Right renal pelvis (tissue), 4 donors: ENCODE data around the gene SAMM50. TPM values are rescaled to one million over a fixed set of nuclear protein-coding genes. Genes with fewer than 3 reads are reported as not detected.
"Not testable (repeated sequence)": the region's sequence is repeated elsewhere in the genome, so short reads cannot be mapped to it uniquely, and the experiment has no call there.

Experiments used
- DNase-seq, 4 donors: peaks; one replicate each; pipeline ENCODE4 v3.0.0-alpha.2; 2013; ENCODE audit warnings: low read depth in 4 of 4, low spot score in 3 of 4, missing footprints in 1 of 4
- polyA plus RNA-seq, 4 donors: library from polyadenylated mRNA; unstranded; fragments of 120-200 nt; gene quantifications; one replicate each; pipeline ENCODE4 v1.2.1, GENCODE V29; 2013; ENCODE audit not compliant: insufficient read length in 4 of 4

The SAMM50 gene
- polyA plus RNA-seq, 4 donors = 63.6 to 67.0 (median 65.7) TPM

DNA sequence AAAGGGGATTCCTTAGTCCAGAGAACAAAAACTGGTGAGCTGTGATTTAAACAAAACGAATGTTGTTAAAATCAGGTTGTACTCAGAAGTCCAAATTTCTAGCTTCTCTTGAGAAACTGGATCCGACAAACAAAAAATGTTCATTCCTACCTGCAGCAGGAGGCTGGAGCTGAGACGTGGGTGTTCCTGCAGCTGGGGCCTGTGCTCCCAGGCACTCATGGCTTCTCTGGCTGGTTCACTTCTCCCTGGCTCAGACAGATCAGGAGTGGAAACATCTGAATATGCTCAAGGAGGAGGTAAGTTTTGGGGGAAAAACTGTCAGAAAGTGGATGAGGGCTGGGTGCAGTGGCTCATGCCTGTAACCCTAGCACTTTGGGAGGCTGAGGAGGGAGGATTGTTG lies 44.1 kb downstream of the SAMM50 start:
- no peak for DNase-seq

GRCh38 chr22:44000123-44000522 lies 44.9 kb downstream of the SAMM50 start:
- no peak for DNase-seq

GRCh38 chr22:44001521-44001920 lies 46.3 kb downstream of the SAMM50 start:
- DNase-seq = no peak

DNA sequence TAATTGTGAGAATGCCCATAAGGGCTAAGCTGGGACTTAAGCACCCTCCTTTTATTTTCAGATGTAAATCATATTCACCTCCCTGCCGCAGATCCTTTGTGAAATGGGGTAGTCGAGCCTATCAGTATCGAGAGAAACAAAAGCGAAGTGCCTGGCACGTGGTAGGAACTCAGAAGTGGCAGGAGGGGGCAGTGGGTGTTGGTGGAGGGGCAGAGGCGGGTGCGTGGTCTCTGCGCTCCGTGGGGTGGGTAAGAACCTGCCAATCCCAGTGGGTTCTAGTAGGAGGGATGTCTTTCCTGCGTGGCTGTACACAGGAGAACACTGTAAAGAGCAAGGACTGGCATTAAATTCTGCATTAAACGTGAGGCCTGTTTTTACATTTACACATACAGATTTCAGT lies 47.1 kb downstream of the SAMM50 start:
- DNase-seq = no peak

GRCh38 chr22:44002997-44003396 lies 47.8 kb downstream of the SAMM50 start:
- DNase-seq = no peak

- DNase-seq = no peak
Observed at GRCh38 chr22:44003405-44004103, 48.3 kb downstream of the SAMM50 start.

GRCh38 chr22:44004104-44004460 lies 48.8 kb downstream of the SAMM50 start:
- DNase-seq = no peak

GRCh38 chr22:44005524-44005923 lies 50.3 kb downstream of the SAMM50 start:
- DNase-seq = no peak

DNA sequence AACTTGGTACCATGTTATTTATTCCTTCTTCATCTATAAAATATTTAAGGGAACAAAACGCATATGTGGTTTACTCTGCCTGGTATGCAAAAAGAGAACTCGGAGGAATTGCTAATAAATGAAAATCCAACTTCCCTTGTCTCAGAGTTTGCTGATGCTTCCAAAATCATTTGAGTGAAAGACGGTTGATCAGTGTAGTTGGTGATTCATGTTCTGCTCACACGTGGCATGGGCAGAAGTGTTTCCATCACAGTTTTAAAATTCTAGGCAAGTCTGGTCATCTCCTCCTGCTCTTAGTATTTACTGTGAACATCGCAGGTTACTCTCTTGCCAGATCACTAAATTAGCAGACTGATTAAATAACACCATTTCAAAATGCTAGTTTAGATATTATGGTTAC lies 56.9 kb downstream of the SAMM50 start:
- no peak for DNase-seq

DNA sequence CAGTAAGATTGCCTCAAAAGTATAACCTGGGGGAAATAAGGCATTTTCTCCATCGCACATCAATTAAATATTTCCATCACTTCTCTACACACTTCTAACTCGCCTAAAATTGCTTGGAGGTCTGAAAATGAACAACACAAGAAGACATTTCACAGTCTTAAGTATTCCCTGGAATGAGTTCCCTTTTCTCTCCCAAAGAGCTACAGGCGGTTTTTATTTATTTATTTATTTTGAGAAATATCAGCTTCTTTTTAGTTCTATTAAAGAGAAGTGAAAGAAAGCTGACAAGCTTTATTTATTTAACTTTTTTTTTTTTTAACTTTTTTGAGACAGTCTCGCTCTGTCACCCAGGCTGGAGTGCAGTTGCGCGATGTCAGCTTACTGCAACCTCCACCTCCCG lies 57.3 kb downstream of the SAMM50 start:
- no peak for DNase-seq

GRCh38 chr22:44014241-44014640 lies 59.0 kb downstream of the SAMM50 start:
- no peak for DNase-seq

DNA sequence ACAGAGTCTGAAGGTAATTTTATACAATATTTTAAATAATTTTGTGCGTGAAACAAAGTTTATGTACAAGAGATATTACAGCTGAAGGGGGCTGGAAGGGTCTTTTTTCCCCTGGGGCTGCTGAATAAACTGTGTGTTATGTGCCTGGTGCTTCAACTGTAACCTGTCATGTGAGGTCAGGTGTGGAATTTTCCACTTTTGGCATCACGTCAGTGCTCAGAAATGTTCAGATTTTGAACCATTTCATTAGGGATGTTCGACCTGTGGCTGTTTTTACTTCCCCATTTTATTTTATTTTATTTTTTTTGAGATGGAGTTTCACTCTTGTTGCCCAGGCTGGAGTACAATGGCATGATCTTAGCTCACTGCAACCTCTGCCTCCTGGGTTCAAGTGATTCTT lies 61.3 kb downstream of the SAMM50 start:
- not testable (repeated sequence) for DNase-seq

DNA sequence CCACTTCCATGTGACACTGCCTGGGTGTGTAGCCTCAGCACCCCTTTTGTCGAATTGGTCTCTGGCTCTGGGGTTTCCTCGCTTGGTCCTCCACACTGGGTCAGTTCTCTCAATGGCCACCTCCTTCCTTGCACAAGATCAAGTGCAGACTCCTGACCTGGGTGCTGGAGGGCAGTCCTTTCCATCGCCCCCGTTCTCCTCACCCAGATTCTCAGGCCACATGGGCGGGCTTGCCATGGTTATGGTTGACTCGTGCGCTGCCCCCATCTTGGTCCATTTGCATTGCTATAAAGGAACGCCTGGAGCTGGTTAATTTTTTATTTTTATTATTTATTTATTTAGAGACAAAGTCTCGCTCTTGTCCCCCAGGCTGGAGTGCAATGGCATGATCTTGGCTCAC lies 63.4 kb downstream of the SAMM50 start:
- DNase-seq = no peak

- DNase-seq = no peak
Observed at GRCh38 chr22:44019416-44019815, 64.2 kb downstream of the SAMM50 start.

DNA sequence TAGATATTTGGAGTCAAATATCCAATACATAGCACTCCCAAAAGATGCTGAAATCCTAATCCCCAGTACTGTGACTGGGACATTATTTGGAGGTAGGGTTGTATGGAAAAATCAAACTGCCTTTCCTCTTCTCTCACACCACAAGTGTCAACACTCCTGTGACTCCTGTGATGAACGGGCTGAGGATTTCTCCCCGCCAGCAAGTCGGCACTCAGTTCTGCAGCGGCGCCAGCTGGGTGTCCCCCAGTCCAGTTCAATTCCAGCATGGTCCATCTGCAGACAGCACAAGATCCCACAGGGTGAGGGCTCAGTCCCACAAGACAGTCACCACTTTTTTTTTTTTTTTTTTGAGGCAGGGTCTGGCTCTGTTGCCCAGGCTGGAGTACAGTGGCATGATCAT lies 64.6 kb downstream of the SAMM50 start:
- no peak for DNase-seq

DNA sequence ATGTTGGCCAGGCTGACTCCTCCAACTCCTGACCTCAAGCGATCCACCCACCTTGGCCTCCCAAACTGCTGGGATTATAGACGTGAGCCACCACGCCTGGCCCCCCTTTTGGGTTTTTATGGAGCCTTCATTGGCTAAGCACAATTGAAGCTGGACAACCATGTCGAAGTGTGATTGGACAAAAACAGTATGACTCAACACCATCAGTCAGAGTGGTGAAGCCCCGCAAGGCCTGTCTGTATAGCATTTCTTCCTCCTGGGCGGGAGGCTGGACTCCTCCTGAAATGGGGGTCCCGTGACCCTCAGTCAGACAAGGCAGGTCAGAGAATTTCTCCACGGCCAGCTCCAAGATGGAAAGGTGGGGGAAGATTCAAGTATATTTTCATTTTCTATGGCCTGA lies 65.7 kb downstream of the SAMM50 start:
- DNase-seq = no peak

- no peak for DNase-seq
Observed at GRCh38 chr22:44023404-44024287, 68.4 kb downstream of the SAMM50 start.

- no peak for DNase-seq
Observed at GRCh38 chr22:44024288-44024921, 69.2 kb downstream of the SAMM50 start, which contains the start of gene PARVB. TSS of gene PARVB (plus strand) at chr22:44024302. CDS start at chr22:44024340, 38 bp downstream.

DNA sequence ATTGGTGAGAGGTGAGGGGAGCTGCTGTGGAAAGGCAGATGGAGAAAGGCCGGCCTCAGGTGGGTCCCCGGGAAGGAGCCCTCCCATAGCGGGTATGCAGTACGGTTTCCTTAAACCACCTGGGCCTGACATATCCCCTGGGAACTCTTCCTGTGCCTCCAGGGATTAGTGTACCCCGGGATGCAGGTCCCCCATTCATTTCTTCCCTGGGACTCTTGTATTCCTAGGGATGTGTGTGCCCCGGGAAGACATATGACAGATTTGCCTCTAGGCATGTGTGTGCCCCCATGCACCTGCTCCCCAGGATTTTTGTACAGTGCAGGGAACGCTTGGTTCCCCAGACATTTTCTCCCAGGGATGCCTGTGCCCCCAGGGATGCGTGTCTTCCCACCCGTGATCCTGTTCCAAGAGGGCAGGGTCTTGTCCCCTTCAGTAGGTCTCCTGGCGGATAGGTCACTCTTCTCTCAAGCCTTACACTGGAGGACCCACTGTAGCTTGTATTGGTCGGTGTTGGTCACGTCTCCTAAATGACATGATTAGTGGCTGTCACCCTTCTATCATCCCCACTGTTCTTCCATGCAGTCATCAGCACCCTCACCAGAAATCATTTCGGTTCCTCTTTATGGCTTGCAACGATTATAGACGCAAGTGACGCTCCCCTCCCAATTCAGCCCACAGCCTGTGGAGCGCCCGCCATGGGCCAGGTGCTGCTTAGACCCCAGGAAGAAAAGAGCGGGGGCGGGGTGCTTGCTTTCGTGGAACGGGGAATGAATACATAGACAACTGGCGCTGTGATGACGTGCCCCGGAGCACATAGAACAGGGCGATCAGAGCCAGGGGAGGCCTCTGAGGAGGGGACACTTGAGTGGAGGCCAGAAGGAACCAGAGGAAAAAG lies 70.2 kb downstream of the SAMM50 start:
- no peak for DNase-seq

GRCh38 chr22:44026066-44026629 lies 70.9 kb downstream of the SAMM50 start:
- DNase-seq = no peak
